ENCODE results near the gene FAM83F.
"Not testable (repeated sequence)": the region's sequence is repeated elsewhere in the genome, so short reads cannot be mapped to it uniquely, and the experiment has no call there.

FAM83F gene

DNA sequence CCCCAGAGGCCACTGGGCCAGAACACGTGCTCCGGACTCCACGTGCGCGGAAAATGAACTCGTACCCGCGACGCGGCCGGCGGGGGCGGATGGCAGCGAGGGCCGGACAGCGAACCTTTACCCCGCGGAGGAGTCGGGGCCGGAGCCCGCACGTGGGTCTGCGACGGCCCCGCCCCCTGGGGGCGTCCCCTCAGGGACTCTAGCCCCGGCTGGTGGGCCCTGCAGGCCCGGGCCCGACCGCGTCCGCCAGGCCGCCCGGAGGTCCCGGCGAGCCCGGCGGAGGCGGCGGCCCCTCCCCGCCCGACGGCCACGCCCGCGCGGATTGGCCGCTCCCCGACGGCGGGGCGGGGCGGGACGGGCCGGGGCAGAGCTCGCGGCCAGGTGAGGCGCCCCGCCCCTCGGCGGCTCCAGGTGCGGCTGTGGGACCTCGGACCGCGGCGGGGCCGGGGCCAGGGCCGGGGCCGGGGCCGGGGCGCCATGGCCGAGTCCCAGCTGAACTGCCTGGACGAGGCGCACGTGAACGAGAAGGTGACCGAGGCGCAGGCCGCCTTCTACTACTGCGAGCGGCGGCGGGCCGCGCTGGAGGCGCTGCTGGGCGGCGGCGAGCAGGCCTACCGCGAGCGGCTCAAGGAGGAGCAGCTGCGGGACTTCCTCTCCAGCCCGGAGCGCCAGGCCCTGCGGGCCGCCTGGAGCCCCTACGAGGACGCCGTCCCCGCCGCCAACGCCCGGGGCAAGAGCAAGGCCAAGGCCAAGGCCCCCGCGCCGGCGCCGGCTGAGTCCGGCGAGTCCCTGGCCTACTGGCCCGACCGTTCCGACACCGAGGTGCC lies at the start of gene FAM83F:
TSS of gene FAM83F (plus strand) at position 389 of the 827 bp plus-strand sequence. CDS start at position 478, 89 bp downstream.
- no peak for DNase-seq (ENCODE audit: low spot score)

DNA sequence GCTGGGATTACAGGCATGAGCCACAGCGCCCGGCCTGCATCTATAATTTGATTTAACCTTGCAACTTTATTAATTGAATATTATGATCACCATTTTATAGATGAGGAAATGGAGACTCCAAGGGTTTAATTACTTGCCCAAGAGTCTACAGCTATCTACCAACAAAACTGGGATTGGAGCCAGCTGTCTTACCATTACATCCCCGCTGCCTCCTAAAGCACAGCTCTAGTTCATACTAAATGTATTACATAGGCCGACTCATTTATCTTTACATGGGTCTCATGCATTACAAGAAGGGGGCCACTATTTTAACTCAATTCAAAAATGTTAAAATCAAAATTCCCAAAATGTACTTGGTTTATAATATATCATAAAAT lies 48.6 kb upstream of the FAM83F start:
- DNase-seq (ENCODE audit: low spot score) = no peak

DNA sequence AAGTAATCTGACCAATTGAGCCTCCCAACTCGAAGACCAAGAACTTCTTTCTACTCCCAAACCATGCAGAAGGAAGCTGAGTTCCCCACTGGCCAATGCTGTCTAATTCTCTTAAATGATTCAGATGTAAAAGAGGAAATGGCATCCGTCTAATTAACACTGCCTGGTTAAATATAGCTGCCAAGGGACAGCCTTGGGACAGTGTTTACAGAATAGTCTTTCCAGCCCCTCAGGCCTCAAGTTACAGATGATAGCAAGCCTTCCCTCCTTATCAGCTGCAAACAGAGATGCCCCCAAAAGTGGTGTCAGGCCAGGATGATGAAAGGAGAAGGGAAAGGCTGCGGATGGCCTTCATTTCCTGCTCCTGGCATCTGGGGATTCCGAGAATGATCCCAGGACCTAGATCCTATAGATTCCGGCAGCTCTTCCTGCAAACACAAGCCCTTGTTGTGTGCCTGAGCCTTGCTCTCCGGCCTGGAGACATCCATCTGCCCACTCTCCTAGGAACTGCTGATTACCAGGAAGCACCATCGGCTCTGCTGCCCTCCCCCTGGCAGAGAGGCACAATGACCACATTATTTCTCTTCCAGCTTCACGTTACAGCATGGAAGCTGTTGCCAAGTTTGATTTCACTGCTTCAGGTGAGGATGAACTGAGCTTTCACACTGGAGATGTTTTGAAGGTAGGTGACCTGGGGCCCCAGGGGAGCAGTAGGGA lies 48.1 kb upstream of the FAM83F start:
- DNase-seq (ENCODE audit: low spot score) = no peak

DNA sequence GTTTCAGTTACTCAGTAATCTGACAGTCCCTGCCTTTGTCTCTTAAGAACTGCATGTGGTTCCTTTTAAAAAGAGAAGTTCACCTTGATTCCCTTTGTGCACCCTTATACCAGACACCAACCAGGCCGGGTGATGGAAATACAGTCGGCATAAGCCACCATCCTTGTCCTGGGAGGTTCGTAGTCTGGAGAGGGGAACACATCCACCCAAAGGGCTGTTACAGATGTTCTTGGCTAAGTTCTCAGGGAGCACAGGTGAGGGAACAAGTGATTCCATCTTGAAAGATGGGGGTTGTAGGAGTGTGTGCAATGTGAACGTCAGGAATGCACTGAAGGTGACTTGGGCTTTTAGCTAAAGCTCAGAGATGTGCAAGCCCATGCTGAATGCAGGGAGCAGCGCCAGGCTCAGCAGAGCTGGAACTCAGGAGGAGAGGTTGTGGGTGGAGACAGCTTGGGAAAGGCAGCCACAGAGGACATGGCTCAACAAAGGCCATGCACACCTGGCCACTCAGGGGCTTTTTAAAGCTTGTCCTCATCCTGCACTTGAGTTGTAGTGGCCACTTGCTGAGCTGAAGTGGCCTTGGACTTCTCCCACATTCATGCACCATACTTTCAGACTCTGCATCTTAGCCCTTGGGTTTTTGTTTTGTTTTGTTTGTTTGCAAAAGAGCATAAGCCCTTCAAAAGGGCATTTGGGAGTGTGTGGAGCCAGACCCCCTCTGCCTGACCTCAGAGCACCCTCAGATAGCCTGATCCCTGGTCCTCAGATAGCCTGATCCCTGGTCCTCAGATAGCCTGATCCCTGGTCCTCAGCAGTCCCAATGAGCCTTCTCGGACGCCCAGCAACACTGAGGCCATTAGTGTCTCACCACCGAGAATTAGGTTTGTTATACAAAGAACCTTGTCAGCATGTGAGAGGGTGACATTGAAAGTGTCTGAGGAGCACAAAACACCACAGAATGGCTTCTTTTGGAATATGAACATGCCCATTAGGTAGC lies 47.2 kb upstream of the FAM83F start:
- DNase-seq (ENCODE audit: low spot score) = no peak

DNA sequence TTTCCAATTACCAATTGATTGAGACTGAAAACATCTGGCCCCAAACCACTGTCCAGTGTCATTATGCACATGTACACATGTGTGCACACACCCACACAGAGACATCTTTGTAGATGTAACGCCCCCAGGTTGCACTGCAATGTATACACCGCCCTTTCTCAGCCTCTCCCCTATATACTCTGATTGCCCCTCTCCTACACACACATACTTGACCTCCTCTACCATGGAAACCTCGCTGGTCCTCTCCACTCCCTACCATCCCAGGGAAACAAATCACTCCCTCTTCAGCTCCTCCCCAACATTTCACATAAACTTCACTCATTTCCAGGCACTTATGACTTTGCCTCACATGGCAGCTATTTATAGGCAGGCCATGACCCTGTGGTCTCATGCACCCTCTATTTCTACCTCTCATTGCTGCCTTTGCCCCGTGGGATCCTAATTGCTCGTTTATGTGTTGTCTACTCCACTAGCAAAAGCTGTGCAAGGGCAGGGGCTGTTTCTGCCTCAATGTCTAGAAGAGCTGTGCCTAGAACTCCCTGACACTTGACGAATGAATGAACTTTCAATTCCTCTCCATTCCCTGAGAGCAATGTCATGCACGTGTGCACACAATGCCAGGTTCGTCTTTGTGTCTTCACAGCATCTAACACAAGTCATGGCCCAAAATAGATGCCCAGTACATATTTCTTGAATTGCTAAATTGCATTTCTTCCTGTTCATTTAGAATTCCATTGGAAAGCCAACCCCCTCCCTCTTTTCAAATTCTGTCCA lies 44.6 kb upstream of the FAM83F start:
- DNase-seq (ENCODE audit: low spot score) = no peak

DNA sequence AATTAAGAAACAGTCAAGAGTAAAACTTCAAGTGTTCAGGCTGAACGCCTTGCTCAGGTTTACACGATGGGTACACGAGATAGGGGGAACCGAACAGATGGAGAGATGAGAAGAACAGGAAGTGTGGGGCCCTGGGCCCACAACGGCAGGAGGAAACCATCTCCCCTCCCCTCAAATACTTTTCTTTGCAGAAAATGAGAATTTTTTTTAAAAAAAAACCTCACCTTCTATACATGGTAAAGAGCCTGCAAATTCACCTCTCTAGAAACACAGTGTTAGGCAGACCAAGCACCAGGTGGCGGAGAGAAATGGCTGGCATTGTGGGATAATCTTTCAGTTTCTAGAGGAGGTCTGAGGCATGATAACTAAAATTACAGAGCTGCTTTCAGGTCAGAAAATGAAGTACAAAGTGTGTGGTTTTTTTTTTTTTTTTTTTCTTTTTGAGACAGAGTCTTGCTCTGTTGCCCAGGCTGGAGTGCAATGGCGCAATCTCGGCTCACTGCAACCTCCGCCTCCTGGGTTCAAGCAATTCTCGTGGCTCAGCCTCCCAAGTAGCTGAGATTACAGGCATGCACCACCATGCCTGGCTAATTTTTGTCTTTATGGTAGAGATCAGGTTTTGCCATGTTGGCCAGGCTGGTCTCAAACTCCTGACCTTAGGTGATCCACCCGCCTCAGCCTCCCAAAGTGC lies 43.0 kb upstream of the FAM83F start:
- DNase-seq (ENCODE audit: low spot score) = not testable (repeated sequence)

DNA sequence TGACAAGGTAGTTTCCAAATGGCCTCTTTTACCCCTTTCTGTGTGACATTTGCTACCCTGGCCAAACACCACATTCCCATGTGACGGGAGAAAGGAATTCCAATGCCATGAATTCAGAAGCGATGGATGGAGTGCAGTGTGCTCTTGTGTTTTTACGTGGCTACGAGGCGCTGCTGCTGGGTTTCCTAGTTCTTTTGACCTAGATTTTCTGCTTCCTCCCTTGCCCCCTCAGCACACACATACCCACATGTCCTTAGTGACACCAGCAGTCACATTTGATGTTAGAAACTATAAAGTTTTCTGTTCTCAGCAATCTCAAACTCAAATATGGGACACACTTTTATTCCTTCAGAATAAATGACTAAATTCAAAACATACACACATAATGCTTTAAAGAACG lies 42.4 kb upstream of the FAM83F start:
- no peak for DNase-seq (ENCODE audit: low spot score)

DNA sequence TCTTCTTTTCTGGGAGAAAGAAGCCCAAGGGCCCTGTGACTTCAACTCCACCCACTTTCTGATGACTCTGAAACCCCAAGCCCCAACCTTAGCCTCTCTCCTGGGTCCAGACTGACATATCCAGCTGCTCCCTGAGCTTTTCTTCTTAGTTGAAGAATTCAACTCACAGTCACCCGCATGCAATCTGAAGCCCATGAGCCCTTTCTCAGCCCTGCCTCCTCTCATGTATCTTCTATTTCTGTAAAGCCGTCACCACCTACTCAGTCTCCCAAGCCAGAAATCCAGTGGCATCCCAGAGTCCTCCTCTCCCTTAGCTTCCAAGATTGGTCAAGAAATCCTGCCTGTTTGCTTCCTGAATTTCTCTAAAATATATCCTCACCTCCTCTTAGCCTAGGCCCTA lies 41.7 kb upstream of the FAM83F start:
- DNase-seq (ENCODE audit: low spot score) = no peak

DNA sequence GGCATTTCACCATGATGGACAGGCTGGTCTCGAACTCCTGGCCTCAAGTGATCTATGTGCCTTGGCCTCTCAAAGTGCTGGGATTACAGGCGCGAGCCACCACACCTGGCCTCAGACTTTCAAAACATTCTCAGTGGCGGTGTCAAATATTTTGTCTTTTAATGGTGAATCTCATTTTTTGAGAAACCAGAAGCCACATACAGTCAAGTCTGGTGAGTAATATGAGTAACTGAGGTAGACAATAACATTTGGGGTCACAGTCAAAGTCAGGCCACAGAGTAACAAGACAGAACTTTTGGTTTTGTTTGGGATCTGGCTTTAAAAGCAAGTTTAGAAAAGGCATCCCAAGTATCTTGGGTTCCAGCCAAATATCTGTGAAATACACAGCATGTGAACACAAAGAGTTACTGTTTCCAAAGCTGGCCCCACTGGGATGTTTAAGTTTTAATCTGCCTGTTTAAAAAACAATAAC lies 40.1 kb upstream of the FAM83F start:
- peak; percentile 52 for DNase-seq (ENCODE audit: low spot score)

DNA sequence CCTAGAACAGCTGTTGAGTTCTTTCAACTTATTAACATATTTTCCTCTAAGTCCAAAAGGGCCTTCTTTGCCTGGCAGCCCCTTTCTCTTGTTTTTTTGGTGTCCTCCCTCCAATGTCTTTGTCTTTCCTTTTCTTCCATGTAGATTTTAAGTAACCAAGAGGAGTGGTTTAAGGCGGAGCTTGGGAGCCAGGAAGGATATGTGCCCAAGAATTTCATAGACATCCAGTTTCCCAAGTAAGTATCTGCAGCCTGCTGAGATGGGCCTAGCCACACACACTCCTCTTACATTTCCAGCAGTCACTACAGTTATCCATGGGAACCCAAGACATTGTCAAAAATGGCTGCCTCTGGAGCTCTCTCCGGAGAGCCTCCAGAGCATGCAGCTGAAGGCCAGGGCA lies 39.1 kb upstream of the FAM83F start:
- no peak for DNase-seq (ENCODE audit: low spot score)

DNA sequence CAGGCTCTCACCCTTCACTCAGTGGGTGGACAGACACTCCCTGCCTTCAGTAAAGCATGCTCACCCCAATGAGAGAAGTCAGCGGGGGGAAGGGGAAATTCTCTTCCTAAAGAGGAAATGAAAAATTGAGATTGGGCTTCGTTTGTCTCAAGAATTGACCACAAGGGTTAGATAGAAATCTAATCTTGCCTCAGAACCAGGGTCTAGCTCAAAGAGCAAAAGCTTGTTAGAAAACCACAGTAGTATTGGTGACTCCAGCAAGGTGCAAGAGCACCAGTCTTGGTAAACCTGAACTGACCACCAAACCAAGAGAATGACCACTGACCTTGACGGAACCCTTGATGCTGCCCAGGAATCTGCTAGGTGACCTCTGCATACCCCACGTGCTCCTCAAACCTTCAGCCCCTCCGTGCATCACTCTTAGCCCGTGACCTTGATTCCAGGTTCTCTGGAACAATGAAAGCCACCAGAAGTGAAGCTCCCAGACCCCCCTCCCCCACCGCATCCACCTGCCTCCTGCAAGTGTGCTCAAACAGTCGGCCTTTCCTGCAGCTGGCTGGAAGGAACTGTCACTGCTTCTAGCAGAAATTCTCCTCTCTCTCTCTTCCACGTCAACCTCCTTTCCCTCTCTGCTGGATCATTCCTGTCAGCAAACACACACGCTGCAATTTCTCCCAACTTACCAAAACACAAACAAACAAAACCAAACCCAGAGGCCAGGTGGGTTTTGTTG lies 37.7 kb upstream of the FAM83F start:
- no peak for DNase-seq (ENCODE audit: low spot score)

DNA sequence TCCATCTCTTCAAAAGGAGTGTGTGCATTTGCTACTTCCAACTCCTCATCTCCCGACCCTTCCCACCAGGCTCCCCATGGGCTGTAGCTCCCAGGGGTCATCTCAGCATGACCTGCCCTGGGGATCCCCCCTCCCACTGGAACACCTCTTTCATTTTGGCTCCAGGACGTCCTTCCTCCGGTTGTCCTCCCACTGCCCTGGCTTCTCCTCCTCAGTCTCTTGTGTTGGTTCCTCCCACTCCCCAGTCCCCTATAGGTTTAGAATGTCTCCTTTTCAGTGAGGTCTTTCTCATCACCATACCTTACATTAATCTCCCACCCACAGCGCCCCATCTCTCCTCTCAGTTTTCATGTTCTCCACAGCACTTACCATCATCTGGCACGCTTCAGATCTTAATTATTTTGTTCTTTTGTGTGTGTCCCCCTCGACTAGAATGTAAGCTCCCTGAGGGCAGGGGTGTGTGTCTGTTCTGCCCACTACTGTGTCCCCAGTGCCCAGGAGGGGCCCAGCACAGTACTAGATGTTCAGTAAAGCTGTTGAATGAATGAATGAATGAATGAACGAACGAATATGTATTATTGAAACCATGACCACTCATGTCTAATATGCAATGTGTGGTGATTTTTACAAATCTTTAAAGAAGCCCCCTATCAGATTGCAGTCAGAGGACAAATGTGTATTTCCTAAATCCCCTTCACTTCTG lies 36.6 kb upstream of the FAM83F start:
- DNase-seq (ENCODE audit: low spot score) = no peak

DNA sequence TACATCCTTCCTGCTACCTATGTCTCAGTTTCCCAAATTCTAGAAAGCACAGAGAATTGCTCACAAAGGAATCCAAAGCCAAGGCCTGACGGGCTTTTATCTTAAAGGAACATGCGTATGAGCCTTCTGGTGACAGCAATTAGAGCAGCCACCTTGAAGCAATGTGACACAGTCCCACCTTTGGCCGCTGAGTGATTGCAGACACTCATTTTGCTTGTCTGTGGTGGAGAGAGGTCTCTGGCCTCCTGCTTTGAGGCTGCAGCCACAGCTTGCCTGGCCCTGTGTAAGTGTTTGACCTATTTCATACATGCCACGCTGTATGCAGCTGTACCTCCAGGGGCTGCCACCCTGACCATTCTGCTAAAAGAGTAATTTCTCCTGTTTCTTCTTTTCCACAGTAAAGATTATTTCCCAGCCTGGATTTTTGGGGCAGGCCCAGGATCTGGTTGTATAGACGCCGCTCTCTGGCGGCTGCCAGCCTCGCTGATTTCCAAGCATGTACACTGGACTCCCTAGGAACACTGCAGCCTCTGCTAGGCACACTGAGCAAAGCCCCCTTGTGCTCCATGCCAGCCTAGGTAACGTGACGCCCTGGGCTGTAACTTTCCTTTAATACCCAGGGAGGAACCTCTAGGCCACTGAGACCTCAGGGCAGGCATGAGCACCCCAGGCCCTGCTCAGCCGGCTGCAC lies 35.7 kb upstream of the FAM83F start:
- no peak for DNase-seq (ENCODE audit: low spot score)

DNA sequence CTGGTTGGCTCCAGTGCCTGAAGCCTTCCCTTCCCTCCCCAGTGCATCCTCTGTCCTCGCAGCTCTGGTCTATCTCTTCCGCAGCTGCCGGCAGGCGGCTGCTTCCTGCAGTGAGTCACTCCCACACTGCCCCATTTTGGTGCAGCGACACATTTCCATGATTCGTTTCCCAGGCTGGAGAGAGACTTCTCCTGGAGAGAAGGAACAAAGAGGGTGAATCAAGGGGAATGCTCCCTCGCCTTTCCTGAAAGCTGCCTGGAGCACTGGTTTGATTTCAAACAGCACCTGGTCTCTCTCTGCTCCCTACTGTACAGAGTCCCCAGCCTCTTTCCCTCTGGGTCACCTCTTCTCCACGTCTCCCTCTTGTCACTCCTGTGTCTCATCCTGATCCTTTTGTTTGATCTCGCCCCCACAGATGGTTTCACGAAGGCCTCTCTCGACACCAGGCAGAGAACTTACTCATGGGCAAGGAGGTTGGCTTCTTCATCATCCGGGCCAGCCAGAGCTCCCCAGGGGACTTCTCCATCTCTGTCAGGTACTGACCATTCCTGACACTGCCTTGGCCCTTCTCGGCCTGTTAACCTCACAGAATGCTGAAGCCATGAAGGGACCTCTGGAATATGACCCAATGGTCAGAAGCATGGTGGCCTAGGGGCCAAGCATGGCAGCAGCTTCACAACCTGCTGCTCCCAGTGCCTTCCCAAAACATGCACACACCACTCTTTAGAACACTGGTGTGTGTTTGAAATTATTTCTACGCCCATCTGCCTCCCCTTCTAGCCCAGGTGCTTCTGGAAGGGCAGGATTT lies 34.9 kb upstream of the FAM83F start, which contains the start of gene TMA7B:
TSS of gene TMA7B (plus strand) at position 758 of the 808 bp plus-strand sequence. CDS start 3,978 bp downstream, outside the sequence.
- peak; percentile 73 for DNase-seq (ENCODE audit: low spot score)

DNA sequence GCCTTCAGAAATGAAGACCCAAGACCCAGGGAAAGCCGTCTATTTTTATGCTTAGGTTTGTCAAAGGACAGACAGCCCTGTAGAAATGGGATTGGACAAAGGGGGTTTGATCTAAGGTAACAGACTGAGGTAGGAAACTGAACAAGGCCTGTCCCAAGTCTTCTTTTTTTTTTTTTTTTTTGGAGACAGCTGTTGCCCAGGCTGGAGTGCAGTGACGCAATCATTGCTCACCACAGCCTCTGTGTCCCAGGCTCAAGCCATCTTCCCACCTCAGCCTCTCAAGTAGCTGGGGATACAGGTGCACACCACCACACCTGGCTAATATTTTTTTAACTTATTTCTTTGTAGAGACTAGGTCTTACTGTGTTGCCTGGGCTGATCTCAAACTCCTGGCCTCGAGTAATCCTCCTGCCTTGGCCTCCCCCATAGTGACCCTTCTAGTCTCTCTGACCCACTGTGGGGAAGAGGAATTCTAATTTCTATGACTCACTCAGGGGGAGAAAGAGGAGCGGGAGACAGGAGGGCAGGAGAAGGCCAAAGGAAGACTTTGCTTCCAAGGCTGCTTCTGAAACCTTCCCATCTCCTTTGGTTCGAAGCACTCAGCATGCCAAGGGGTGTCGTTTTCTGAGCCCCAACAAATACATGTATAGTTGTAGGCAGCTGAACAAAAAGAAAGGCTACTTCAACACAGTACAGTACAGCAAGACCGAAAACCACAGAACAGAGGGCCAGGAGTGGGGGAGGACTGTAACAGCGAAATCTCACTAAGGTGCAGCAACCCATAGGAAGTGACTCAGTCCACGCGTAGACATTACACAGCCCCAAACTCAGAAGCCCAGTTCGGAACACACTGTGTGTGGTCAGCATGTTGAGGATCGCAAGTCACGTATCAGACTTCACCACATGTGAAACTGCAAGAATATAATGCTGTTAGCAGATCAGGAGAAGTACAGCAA lies 33.7 kb upstream of the FAM83F start:
- DNase-seq (ENCODE audit: low spot score) = peak; percentile 82

DNA sequence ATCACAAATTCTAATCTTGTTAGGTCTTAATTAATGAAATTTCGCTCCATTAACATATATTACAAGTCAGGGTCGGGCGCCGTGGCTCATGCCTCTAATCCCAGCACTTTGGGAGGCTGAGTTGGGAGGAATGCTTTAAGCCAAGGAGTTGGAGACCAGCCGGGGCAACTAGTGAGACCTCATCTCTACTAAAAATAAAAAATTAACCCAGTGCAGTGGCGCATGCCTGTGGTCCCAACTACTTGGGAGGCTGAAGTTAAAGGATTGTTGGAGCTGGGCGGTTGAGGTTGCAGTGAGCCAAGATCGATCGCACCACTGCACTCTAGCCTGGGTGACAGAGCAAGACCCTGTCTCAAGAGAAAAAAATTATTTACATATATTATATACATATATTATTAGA lies 32.7 kb upstream of the FAM83F start:
- no peak for DNase-seq (ENCODE audit: low spot score)

DNA sequence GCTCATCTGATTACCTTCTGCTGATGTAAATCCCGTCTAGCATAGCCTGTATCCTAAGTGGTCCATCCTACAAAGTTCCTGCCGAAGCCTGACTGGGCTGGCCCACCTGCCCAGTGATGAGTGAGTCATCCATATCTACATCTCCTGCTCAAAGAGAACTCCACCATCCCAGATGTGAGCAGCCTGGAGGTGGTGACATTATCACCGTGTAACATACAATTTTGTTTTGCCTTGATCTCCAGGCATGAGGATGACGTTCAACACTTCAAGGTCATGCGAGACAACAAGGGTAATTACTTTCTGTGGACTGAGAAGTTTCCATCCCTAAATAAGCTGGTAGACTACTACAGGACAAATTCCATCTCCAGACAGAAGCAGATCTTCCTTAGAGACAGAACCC lies 29.0 kb upstream of the FAM83F start:
- DNase-seq (ENCODE audit: low spot score) = no peak
